ENCODE data around the gene STOX2.
"Not testable (repeated sequence)": the region's sequence is repeated elsewhere in the genome, so short reads cannot be mapped to it uniquely, and the experiment has no call there.

The STOX2 gene

DNA sequence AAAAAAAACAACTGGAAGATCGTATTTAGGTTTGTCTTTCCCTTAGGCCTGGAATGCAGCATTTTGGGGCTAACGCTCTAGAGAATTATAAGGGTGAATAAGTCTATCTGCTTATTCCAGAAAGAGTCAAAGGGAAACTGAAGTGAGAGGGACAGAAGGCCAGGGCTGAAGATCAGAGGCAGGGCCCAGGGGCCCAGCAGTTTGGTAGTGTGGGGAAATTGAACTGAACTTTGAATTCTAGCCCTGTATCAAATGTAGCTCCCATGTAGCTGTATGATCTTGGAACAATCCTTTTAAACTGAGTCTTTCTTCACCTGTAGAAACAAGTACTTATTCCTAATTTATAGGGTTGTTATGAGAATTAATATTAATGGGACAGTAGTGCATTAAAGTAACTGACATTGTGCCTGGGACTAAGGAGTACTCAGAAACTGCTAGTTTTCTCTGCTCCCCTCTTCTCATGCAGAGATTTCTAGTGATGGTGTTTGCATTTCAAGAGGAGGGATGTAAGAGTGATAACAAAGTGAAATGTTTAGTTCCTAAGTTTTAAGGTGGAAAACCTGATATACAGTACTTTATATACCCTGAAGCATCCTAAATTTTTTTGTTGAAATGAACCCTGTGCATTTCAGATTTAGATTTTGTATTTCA lies 30.4 kb downstream of the STOX2 start:
- DNase-seq (ENCODE audit: low read depth, low spot score), result no peak

- DNase-seq (ENCODE audit: low read depth, low spot score), result no peak
These were observed 30.9 kb downstream of the STOX2 start for GRCh38 chr4:183936047-183936446.

DNA sequence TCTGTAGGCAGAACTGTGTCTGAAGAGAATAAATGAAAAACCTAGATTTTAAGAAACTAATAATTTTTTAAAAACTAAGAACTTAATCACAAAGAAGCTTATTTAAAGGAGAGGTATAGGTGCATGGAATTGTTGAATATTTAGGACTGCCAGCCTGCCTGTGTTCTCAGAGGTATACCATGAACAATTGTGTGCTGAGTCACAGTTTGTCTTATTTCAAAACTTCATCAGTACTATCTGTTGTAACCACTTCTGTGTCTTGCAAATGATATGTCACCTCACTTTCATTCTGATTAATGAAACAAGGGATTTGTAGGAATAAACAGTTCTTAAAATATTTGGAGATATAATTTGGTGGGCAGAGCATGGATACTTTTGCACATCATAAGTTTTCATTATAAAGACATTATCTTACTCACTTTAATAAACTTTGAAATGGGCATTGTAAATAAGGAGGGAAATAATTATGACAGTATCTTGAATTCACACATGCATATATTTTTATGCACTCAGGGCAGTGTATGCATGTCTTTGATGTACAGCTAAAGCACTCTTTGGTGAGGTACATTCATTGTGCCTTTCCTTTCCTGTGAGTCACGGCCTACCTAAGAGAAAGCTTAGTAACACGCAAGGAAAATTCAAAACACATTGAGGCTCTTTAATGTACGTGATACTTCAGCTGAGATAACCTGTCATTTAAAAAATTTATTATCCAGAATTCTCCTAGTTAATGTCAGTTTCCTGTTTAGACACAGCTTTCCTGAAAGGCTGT lies 31.7 kb downstream of the STOX2 start:
- no peak for DNase-seq (ENCODE audit: low read depth, low spot score)

- no peak for DNase-seq (ENCODE audit: low read depth, low spot score)
These were observed 35.8 kb downstream of the STOX2 start for GRCh38 chr4:183940864-183941263.

GRCh38 chr4:183941964-183942363 lies 36.9 kb downstream of the STOX2 start:
- no peak for DNase-seq (ENCODE audit: low read depth, low spot score)

DNA sequence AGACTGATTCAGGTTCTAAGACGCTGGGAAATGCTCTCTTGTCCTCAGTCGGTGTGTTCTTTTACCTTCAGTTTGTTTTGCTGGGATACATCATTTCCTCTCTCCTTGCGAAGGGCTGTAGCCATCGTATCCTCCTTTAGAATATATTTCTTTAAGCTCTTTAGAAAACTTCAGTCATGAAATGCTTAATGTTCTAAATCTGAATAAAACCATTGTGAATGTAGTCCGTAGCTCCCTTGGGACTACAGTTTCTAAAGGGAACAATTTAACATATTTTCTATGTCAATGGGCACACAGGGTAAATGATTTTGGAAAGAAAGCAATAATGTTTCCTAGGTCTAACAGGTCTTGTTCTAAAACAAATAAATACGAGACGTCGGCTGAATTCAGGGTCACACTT lies 40.6 kb downstream of the STOX2 start:
- no peak for DNase-seq (ENCODE audit: low read depth, low spot score)

GRCh38 chr4:183950536-183950935 lies 45.4 kb downstream of the STOX2 start:
- no peak for DNase-seq (ENCODE audit: low read depth, low spot score)

DNA sequence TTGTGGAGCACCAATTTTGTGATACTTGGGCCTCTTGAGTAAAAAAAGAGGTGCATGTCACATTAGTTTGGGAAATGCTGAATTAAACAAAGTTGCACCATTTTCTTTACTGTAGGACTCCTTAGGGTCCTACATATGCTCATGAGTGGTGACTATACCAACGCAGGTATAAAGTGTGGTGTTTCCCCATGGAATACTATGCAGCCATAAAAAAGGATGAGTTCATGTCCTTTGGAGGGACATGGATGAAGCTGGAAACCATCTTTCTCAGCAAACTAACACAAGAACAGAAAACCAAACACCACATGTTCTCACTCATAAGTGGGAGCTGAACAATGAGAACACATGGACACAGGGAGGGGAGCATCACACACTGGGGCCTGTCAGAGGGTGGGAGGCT lies 47.5 kb downstream of the STOX2 start:
- DNase-seq (ENCODE audit: low read depth, low spot score), result not testable (repeated sequence)

GRCh38 chr4:183959319-183960045 lies 54.4 kb downstream of the STOX2 start:
- DNase-seq (ENCODE audit: low read depth, low spot score), result no peak

DNA sequence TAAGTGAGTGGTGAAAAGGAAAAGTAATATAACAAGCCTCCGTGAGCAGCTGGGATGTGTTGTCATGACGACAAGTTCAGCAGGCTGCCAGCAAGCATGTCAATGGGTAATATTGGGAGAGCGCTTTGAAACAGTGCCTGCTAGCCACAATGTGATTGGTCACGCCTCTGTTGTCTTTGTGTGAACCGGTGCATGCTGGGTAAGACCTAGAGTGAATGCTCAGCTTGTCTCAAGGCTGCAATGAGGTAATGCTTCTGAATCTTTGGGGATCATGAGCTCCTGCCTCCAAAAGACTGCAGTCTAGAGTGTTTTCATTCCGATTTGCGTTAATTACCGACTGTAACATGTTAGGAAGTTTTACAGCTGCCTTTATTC lies 54.9 kb downstream of the STOX2 start:
- peak; percentile 82 for DNase-seq (ENCODE audit: low read depth, low spot score)

GRCh38 chr4:183960962-183961541 lies 55.9 kb downstream of the STOX2 start:
- DNase-seq (ENCODE audit: low read depth, low spot score), result peak; percentile 62

DNA sequence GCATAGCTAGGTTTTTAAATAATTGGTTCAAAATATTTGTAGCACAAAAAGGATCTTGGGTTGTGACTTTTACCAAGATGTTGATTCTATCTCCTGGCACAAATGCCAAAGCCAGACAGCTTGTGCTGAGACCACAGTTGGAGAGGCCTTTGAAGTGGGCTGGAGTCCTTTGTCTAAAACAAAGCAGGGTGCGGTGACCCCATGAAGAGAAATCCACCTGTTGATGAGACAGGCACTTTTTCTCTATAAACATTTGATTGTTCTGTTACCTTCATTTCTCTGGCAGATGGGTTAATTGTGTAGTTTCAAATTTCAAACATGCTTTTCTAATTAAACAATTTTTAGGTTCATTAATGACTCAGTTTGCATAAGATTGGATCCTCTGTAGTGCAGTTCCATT lies 56.7 kb downstream of the STOX2 start:
- DNase-seq (ENCODE audit: low read depth, low spot score), result no peak

DNA sequence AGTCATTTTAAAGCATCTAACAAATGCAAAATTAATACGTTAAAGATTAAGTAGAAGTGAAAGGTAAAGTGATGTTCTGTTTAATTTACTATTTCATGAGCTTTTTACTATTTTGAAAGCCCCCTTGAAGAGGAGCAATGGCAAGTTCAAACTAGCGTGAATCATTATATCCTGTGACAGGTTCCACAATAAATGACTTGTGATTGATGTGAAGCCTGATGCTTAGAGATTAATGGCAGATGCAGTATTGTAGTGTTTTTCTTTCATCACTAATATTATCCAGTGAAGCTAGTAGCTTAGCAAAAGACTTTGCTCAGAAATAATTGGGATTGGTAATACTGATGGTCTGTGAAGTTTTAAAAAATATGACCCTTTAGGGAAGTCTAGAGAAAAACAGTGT lies 57.3 kb downstream of the STOX2 start:
- no peak for DNase-seq (ENCODE audit: low read depth, low spot score)

DNA sequence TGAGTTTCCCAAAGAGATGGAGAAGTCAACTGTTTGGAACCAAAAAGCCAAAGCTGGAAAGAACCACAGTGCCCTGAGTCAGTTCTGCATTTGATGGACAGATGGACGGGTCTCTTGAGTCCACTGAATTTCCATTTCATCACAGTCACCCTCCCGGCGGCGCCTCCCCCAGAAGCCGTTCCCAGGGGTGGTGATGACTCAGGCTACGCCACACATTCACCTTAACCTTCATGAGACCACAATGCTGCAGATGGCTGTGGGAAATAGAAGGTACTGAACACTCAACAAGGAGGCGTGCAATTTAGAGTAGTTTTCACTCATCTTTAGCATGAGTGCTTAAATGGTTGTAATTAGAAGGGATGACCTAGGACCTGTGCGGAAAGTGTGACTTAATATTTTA lies 61.3 kb downstream of the STOX2 start:
- no peak for DNase-seq (ENCODE audit: low read depth, low spot score)

DNA sequence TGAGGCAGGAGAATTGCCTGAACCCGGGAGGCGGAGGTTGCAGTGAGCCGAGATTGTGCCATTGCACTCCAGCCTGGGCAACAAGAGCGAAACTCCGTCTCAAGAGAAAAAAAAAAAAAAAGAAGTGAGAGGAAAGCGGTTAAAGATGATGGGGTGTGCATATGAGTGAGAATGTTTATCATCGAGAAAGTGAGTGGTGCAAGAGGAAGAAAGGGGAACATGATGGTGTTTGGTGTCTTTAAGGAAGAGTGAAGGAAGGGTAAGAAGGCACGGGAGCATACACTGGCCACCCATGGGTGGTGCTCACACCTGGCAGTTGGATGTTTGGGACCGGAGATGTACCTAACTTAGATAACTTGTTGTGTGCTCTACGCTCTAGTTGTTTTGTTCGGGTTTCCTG lies 62.2 kb downstream of the STOX2 start:
- no peak for DNase-seq (ENCODE audit: low read depth, low spot score)

GRCh38 chr4:183968502-183968901 lies 63.4 kb downstream of the STOX2 start:
- DNase-seq (ENCODE audit: low read depth, low spot score), result no peak

DNA sequence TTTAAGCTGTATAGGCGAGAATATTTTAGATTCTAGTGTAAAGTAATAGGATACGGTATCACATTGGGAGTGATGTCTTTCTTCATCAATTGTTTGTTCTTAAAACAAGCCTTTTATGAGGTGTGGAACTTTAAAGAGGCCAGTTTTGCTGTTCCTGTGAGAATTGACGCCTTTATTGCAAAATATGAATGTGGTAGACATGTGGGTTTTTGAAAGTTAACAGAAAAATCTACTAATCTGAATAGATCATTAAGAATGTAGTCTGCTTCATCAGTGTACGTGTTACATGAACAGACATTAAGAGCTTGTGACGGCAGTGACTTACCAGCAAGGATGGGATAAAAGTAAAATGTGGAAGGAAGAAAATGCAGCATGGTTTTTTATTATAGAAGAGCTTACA lies 63.8 kb downstream of the STOX2 start:
- no peak for DNase-seq (ENCODE audit: low read depth, low spot score)

DNA sequence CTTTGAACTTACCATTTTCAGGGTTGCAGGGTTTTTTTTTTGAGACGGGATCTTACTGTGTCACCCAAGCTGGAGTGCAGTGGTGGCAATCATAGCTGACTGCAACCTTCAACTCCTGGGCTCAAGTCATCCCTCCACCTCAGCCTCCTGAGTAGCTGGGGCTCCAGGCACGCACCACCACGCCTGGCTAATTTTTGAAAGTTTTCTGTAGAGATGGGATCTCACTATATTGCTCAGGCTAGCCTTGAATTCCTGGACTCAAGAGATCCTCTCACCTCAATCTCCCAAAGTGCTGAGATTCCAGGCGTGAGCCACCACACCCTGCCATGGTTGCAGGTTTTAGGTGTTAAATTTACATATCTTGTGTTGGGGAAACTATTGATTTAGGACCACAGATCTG lies 64.5 kb downstream of the STOX2 start:
- DNase-seq (ENCODE audit: low read depth, low spot score), result no peak

DNA sequence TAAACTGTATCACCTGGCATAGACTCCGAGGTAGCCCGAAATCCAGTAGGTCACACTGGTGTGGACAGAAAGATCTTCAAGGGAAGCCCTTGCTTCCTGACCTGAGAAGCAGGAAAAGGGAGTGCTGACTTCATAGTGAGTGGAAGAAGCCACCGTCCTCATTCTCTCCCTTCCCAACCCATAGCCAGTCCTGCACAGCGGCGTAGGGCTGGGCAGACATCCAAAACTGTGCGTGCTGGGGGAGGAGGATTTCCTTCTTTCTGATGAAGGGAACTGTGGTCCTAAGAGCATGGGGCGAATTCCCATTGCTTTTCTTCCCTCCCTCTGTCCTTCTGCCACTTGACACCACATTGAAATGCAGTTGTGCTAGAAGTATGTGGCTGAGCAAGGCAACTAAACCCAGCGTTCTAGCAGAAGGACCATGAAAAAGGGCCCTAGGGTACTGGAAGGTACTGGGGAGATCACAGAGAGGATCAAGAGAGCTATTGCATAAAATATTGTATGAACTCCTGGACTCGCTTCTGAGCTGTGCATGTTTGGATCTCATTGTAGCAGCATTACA lies 66.9 kb downstream of the STOX2 start:
- DNase-seq (ENCODE audit: low read depth, low spot score), result no peak

- no peak for DNase-seq (ENCODE audit: low read depth, low spot score)
These were observed 72.6 kb downstream of the STOX2 start for GRCh38 chr4:183977707-183978106.

DNA sequence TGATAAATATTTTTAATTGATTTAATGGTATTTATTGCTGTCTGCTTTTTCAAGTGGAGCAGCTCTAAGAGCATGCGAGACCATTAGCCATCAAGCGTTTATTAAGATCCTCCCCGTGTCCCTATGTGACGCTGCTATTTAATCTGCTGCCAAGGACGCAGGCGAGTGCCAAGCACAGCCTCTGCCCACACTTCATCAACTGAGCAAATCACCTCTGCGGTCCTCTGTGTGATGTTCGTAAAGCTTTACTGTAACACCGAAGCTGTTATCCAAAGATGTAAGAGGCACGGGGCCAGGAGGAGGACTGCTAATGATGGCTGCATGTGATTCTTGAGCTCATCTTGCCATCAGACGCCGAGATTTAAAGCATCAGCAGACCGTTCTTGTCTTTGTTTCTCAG lies 79.5 kb downstream of the STOX2 start:
- DNase-seq (ENCODE audit: low read depth, low spot score), result no peak

DNA sequence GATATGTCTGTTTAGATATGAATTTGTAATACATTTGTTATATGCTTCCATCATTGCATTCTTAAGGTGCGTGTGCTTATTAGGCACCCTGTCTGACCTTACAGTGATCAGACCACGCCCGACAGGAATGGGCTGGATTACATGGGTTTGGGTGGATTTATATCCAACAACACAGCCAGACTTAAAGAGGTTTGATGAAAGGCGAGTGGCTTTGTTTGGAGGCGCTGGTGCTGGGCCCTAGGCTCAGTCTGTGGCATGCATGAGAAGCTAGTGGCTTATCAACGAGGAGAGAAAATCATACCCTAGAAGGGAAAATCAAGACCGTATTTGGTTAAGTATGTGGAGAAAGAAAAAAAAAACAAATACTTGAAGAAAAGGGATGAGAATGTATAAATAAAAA lies 80.7 kb downstream of the STOX2 start:
- no peak for DNase-seq (ENCODE audit: low read depth, low spot score)
